K562 (cell line): Measurements from ENCODE around the gene EFR3B. TPM values are rescaled to one million over a fixed set of nuclear protein-coding genes. Genes with fewer than 3 reads are reported as not detected.

Source experiments
- CREB3L1 ChIP-seq: fragments of 450-650 bp; IDR thresholded peaks from 2 replicates; pipeline ENCODE4 v1.6.1; 2014; ENCODE audit warnings: low read depth, mild to moderate bottlenecking, moderate library complexity, borderline replicate concordance
- EGR1 ChIP-seq: fragments of 450-650 bp; conservative IDR thresholded peaks from 2 replicates; pipeline ENCODE4 v1.6.1; 2017; ENCODE audit warnings: mild to moderate bottlenecking
- MED1 ChIP-seq: sonication (generic); formaldehyde crosslinking; IDR thresholded peaks from 2 replicates; pipeline ENCODE4 v1.8.1; 2023; ENCODE audit warnings: missing genetic modification reagents, borderline replicate concordance
- PCBP2 ChIP-seq: fragments of 200-400 bp; formaldehyde crosslinking; IDR thresholded peaks from 2 replicates; pipeline ENCODE4 v1.6.1; 2018; ENCODE audit warnings: low read length, low read depth, mild to moderate bottlenecking, moderate library complexity; ENCODE audit not compliant: poor library complexity, severe bottlenecking
- SMARCE1 ChIP-seq: fragments of 450-650 bp; IDR thresholded peaks from 2 replicates; pipeline ENCODE4 v1.7.1; 2016; ENCODE audit warnings: mild to moderate bottlenecking
- SMC3 ChIP-seq: conservative IDR thresholded peaks from 2 replicates; pipeline ENCODE4 v1.6.1; 2011; ENCODE audit warnings: low read depth, low read length, improper control_type of control experiment; ENCODE audit not compliant: insufficient read depth
- ZNF780A ChIP-seq: fragments of 250-450 bp; sonication (Bioruptor Pico); IDR thresholded peaks from 2 replicates; pipeline ENCODE4 v1.5.0; 2021; ENCODE audit warnings: mild to moderate bottlenecking
- polyA plus RNA-seq, 8 experiments: library from polyadenylated mRNA; depleted of rRNA in 4 of 8; stranded (reverse) in 5 of 8; unstranded in 3 of 8; fragments of >200 nt; fragmentation: Nextera tagmentation in 2 of 8; fragmentation: Illumina TruSeq in 1 of 8; extraction: Ambion mirVana in 2 of 8; extraction: Trizol in 1 of 8; gene quantifications; 2 replicates each; pipeline versions ENCODE4 v1.2.1 to v1.2.3, GENCODE V29; 2011 to 2014; ENCODE audit warnings: inconsistent platforms in 1 of 8, missing spikeins in 1 of 8
- total RNA-seq, 7 experiments: library from RNA; depleted of rRNA in 6 of 7; stranded (reverse); fragments of >200 nt in 6 of 7; fragmentation: Illumina TruSeq in 2 of 7; extraction: Trizol in 2 of 7; gene quantifications; 2 replicates each; pipeline versions ENCODE4 v1.2.1 to v1.2.3, GENCODE V29; 2011 to 2021; ENCODE audit warnings: low replicate concordance in 1 of 7
- TF ChIP-seq, protein P1 (sequence below): fragments of 450-650 bp; formaldehyde crosslinking; IDR thresholded peaks from 2 replicates; pipeline ENCODE4 v1.4.0; 2020; ENCODE audit warnings: mild to moderate bottlenecking, mixed read lengths
- TF ChIP-seq, protein P2 (sequence below): IDR thresholded peaks from 2 replicates; pipeline ENCODE4 v1.6.1; 2011; ENCODE audit not compliant: insufficient read length; ENCODE audit errors: extremely low read depth

Gene EFR3B
- total and polyA plus RNA-seq, 9 of the 15 experiments (the other 6 are each of a cell fraction or from before 2014, with no cell fraction given): not detected

DNA sequence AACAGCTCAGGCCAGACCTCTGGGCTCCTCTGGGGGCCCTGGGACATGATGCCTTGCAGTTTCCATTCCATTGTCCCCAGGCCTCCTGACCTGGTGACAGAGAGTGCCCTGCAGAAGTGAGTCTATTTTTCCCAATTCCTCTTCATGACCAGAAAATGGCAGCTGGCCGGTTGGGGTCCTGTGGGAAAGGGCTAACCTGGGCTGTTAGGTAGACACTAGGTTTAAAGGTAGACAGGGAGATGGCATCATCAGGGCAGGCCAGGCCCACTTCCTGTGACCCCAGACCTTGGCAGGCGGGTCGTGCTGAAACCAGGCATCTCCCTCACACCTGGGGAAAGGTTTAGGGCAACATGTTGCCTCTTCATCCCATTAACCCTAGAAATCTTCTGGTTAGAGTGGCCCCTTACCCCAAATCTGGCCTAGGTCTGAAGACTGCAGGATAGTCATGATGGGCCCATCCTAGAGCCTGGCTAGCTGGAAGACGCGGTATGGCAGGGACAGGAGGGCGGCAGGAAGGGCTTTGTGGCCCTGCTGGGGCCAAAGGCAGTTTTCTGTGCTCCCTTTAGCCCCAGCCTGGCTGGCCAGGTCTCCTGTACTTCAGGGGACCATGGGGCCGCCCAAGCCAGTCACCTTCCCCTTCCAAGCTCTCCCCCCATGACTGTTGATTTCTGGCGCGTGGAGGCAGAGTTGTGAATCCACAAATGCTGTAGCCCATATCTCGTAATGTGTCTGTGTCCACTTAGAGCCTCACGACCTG, 116.4 kb downstream of the EFR3B start (continued):
- TF ChIP-seq, protein P1, sequence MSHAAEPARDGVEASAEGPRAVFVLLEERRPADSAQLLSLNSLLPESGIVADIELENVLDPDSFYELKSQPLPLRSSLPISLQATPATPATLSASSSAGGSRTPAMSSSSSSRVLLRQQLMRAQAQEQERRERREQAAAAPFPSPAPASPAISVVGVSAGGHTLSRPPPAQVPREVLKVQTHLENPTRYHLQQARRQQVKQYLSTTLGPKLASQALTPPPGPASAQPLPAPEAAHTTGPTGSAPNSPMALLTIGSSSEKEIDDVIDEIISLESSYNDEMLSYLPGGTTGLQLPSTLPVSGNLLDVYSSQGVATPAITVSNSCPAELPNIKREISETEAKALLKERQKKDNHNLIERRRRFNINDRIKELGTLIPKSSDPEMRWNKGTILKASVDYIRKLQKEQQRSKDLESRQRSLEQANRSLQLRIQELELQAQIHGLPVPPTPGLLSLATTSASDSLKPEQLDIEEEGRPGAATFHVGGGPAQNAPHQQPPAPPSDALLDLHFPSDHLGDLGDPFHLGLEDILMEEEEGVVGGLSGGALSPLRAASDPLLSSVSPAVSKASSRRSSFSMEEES (CRISPR knock-in tag): no peak
- TF ChIP-seq MED1 (CRISPR knock-in tag): no peak
- TF ChIP-seq EGR1: no peak
- no peak for TF ChIP-seq ZNF780A (CRISPR knock-in tag)
- no peak for TF ChIP-seq CREB3L1
- no peak for TF ChIP-seq SMC3
- TF ChIP-seq, protein P2, sequence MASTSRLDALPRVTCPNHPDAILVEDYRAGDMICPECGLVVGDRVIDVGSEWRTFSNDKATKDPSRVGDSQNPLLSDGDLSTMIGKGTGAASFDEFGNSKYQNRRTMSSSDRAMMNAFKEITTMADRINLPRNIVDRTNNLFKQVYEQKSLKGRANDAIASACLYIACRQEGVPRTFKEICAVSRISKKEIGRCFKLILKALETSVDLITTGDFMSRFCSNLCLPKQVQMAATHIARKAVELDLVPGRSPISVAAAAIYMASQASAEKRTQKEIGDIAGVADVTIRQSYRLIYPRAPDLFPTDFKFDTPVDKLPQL: no peak
- no peak for TF ChIP-seq PCBP2
- no peak for TF ChIP-seq SMARCE1
